A673 (cell line): ENCODE measurements around the gene KCNG2.

ENCODE experiments used
- EZH2 ChIP-seq: fragments of 200-600 bp; sonication (generic); IDR thresholded peaks from 2 replicates; pipeline ENCODE4 v1.6.1; 2017; ENCODE audit warnings: borderline replicate concordance, low read depth, mild to moderate bottlenecking, mixed read lengths, antibody characterized with exemption, low read length; ENCODE audit not compliant: poor library complexity, severe bottlenecking
- TF ChIP-seq, protein P1 (sequence below): fragments of 300-800, 200-600 bp; sonication (generic); conservative IDR thresholded peaks from 2 replicates; pipeline ENCODE4 v1.5.1; 2017; ENCODE audit warnings: low read depth, mild to moderate bottlenecking, antibody characterized with exemption, low read length, moderate library complexity, mixed read lengths

DNA sequence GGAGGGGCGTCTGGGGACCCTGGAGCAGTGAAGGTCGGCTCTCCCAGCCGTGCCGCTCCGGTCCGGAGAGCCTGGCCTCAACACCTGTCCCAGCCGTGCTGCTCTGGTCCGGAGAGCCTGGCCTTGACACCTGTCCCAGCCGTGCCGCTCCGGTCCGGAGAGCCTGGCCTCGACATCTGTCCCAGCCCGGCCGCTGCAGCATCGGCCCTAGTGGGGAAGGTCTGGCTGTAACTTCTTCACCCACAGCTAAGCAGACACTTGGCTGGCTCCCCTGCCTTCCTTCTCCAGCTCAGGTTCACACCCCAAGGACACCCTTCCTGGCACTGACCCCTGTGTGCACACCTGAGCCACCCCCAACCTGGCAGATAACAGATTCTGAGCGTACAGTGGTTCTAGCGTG lies 4.6 kb downstream of the KCNG2 start:
- no peak for TF ChIP-seq EZH2
- TF ChIP-seq, protein P1, sequence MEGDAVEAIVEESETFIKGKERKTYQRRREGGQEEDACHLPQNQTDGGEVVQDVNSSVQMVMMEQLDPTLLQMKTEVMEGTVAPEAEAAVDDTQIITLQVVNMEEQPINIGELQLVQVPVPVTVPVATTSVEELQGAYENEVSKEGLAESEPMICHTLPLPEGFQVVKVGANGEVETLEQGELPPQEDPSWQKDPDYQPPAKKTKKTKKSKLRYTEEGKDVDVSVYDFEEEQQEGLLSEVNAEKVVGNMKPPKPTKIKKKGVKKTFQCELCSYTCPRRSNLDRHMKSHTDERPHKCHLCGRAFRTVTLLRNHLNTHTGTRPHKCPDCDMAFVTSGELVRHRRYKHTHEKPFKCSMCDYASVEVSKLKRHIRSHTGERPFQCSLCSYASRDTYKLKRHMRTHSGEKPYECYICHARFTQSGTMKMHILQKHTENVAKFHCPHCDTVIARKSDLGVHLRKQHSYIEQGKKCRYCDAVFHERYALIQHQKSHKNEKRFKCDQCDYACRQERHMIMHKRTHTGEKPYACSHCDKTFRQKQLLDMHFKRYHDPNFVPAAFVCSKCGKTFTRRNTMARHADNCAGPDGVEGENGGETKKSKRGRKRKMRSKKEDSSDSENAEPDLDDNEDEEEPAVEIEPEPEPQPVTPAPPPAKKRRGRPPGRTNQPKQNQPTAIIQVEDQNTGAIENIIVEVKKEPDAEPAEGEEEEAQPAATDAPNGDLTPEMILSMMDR: no peak
